ENCODE data around the gene FUT6.

FUT6 gene

GRCh38 chr19:5827891-5828660 is 11.4 kb downstream of the FUT6 start:
- DNase-seq (ENCODE audit: low read depth), result peak; percentile 84

- no peak for DNase-seq (ENCODE audit: low read depth)
These were observed 12.1 kb downstream of the FUT6 start for GRCh38 chr19:5827342-5827890.

- DNase-seq (ENCODE audit: low read depth), result no peak
These were observed 12.8 kb downstream of the FUT6 start for GRCh38 chr19:5826531-5827341.

GRCh38 chr19:5825178-5825577 is 14.3 kb downstream of the FUT6 start:
- no peak for DNase-seq (ENCODE audit: low read depth)

GRCh38 chr19:5824751-5825150 is 14.8 kb downstream of the FUT6 start:
- no peak for DNase-seq (ENCODE audit: low read depth)

- DNase-seq (ENCODE audit: low read depth), result no peak
These were observed 15.8 kb downstream of the FUT6 start for GRCh38 chr19:5823579-5824281.

- no peak for DNase-seq (ENCODE audit: low read depth)
These were observed 17.2 kb downstream of the FUT6 start for GRCh38 chr19:5822181-5822844.

- DNase-seq (ENCODE audit: low read depth), result no peak
These were observed 17.9 kb downstream of the FUT6 start for GRCh38 chr19:5821521-5822180.

- DNase-seq (ENCODE audit: low read depth), result no peak
These were observed 18.7 kb downstream of the FUT6 start for GRCh38 chr19:5820785-5821184.

- DNase-seq (ENCODE audit: low read depth), result no peak
These were observed 20.9 kb downstream of the FUT6 start for GRCh38 chr19:5818594-5818993.

- no peak for DNase-seq (ENCODE audit: low read depth)
These were observed 22.3 kb downstream of the FUT6 start for GRCh38 chr19:5817218-5817617.

GRCh38 chr19:5814852-5815246 is 24.7 kb downstream of the FUT6 start:
- no peak for DNase-seq (ENCODE audit: low read depth)

GRCh38 chr19:5814123-5814851 is 25.2 kb downstream of the FUT6 start:
- no peak for DNase-seq (ENCODE audit: low read depth)

GRCh38 chr19:5811117-5811516 is 28.4 kb downstream of the FUT6 start:
- DNase-seq (ENCODE audit: low read depth), result no peak

GRCh38 chr19:5809469-5809868 is 30.0 kb downstream of the FUT6 start:
- no peak for DNase-seq (ENCODE audit: low read depth)

- no peak for DNase-seq (ENCODE audit: low read depth)
These were observed 30.4 kb downstream of the FUT6 start for GRCh38 chr19:5809053-5809452.

GRCh38 chr19:5808120-5808816 is 31.2 kb downstream of the FUT6 start:
- DNase-seq (ENCODE audit: low read depth), result no peak

- no peak for DNase-seq (ENCODE audit: low read depth)
These were observed 32.6 kb downstream of the FUT6 start for GRCh38 chr19:5806905-5807304.

GRCh38 chr19:5806133-5806489 is 33.4 kb downstream of the FUT6 start:
- DNase-seq (ENCODE audit: low read depth), result no peak

- peak; percentile 40 for DNase-seq (ENCODE audit: low read depth)
These were observed 33.9 kb downstream of the FUT6 start for GRCh38 chr19:5805462-5806132.

All from stimulated activated CD8-positive, alpha-beta memory T cell treated with anti-CD3 and anti-CD28 coated beads, Interleukin-12 subunit alpha, Interleukin-12 subunit beta, amount 100 ng/mL, for 1 hour (primary cell).